Prostate gland (tissue), 2 donors: ENCODE data around the gene ATP1A1.

Experiments
- POLR2A ChIP-seq: fragments of 450-650 bp; IDR thresholded peaks from one replicate; pipeline ENCODE4 v1.6.1; 2016; ENCODE audit warnings: antibody characterized with exemption, mild to moderate bottlenecking
- POLR2AphosphoS5 ChIP-seq: sonication (generic); formaldehyde crosslinking; IDR thresholded peaks from one replicate; pipeline ENCODE4 v1.6.1; 2017; ENCODE audit warnings: antibody characterized with exemption
- TF ChIP-seq, protein P1 (sequence below), 4 experiments: fragments of 200-600 bp in 2 of 4; fragments of 450-650 bp in 2 of 4; sonication (generic) in 2 of 4; IDR thresholded peaks; 1 replicate in 3 of 4; 2 replicates in 1 of 4; pipeline ENCODE4 v1.5.1; 2016 to 2019; ENCODE audit warnings: antibody characterized with exemption in 4 of 4, mild to moderate bottlenecking in 2 of 4, moderate library complexity in 2 of 4

- TF ChIP-seq, protein P1, sequence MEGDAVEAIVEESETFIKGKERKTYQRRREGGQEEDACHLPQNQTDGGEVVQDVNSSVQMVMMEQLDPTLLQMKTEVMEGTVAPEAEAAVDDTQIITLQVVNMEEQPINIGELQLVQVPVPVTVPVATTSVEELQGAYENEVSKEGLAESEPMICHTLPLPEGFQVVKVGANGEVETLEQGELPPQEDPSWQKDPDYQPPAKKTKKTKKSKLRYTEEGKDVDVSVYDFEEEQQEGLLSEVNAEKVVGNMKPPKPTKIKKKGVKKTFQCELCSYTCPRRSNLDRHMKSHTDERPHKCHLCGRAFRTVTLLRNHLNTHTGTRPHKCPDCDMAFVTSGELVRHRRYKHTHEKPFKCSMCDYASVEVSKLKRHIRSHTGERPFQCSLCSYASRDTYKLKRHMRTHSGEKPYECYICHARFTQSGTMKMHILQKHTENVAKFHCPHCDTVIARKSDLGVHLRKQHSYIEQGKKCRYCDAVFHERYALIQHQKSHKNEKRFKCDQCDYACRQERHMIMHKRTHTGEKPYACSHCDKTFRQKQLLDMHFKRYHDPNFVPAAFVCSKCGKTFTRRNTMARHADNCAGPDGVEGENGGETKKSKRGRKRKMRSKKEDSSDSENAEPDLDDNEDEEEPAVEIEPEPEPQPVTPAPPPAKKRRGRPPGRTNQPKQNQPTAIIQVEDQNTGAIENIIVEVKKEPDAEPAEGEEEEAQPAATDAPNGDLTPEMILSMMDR (IDR thresholded peaks at IDR 0.05), result no peak
- TF ChIP-seq POLR2A (no peak), POLR2AphosphoS5 (no peak)
Measured at GRCh38 chr1:116424863-116425262, 51.8 kb downstream of the ATP1A1 start.
